OCI-LY7 (cell line): Measurements from ENCODE around the gene CWC27. TPM values are rescaled to one million over a fixed set of nuclear protein-coding genes. Genes with fewer than 3 reads are reported as not detected.

Source experiments
- BruUV-seq: library from RNA; stranded (reverse); fragments of 400-500 nt; replicated peaks from 2 replicates; lab custom pipeline; 2021; lab: Mats Ljungman, UMichigan
- CTCF ChIA-PET: fragments of 300-600 bp; sonication (Branson Sonifier 250); formaldehyde crosslinking; loops from one replicate; lab custom pipeline; 2022; ENCODE audit warnings: antibody characterized with exemption; ENCODE audit not compliant: unreplicated experiment; lab: Charles Lee
- POLR2A ChIA-PET: fragments of 300-600 bp; sonication (Branson Sonifier 250); formaldehyde crosslinking; loops from one replicate; lab custom pipeline; 2022; ENCODE audit warnings: antibody characterized with exemption; lab: Charles Lee
- DNase-seq: peaks from one replicate; pipeline ENCODE4 v3.0.0-alpha.2; 2015; ENCODE audit warnings: low spot score
- H2AFZ ChIP-seq: fragments of 200-600 bp; sonication (generic), shearing (Covaris generic); 2 replicates; pipeline ENCODE4 v1.6.1; 2014; ENCODE audit warnings: mild to moderate bottlenecking, antibody characterized with exemption, low read length, moderate library complexity
- H3K27ac ChIP-seq: fragments of 200-600 bp; sonication (generic); 2 replicates; pipeline ENCODE4 v1.5.1; 2014; ENCODE audit warnings: mixed run types, low read depth, mild to moderate bottlenecking, moderate library complexity, low read length, inconsistent platforms; ENCODE audit not compliant: poor library complexity, severe bottlenecking
- H3K36me3 ChIP-seq: fragments of 200-600 bp; sonication (generic); 2 replicates; pipeline ENCODE4 v1.6.1; 2014; ENCODE audit warnings: mild to moderate bottlenecking, antibody characterized with exemption, low read length, moderate library complexity, mixed read lengths; ENCODE audit not compliant: insufficient read depth
- H3K4me1 ChIP-seq: fragments of 200-600 bp; sonication (generic); 2 replicates; pipeline ENCODE4 v1.5.1; 2014; ENCODE audit warnings: mild to moderate bottlenecking, low read length; ENCODE audit not compliant: insufficient read depth, poor library complexity, severe bottlenecking
- H3K4me2 ChIP-seq: fragments of 200-600 bp; sonication (generic); 2 replicates; pipeline ENCODE4 v1.6.1; 2014; ENCODE audit warnings: mild to moderate bottlenecking, low read length
- H3K4me3 ChIP-seq: fragments of 200-600 bp; sonication (generic); 2 replicates; pipeline ENCODE4 v1.5.1; 2014; ENCODE audit warnings: mild to moderate bottlenecking, low read depth, low read length; ENCODE audit not compliant: poor library complexity, severe bottlenecking
- H3K79me2 ChIP-seq: fragments of 200-600 bp; sonication (generic); 2 replicates; pipeline ENCODE4 v1.6.1; 2016; ENCODE audit warnings: low read depth, mild to moderate bottlenecking, low read length, moderate library complexity, mixed read lengths; ENCODE audit not compliant: insufficient read depth
- H3K9me2 ChIP-seq: fragments of 200-600 bp; sonication (generic); 2 replicates; pipeline ENCODE4 v1.6.1; 2016; ENCODE audit warnings: mild to moderate bottlenecking, low read length, mixed read lengths; ENCODE audit not compliant: insufficient read depth
- H3K9me3 ChIP-seq: fragments of 200-600 bp; sonication (generic); 2 replicates; pipeline ENCODE4 v1.6.1; 2014; ENCODE audit warnings: mild to moderate bottlenecking, mixed run types, low read length, mixed read lengths
- H4K20me1 ChIP-seq: fragments of 200-600 bp; sonication (generic); 2 replicates; pipeline ENCODE4 v1.6.1; 2014; ENCODE audit warnings: mild to moderate bottlenecking, antibody characterized with exemption, low read length, moderate library complexity, mixed read lengths; ENCODE audit not compliant: insufficient read depth
- CTCF ChIP-seq: fragments of 200-600 bp; sonication (generic); conservative IDR thresholded peaks from 2 replicates; pipeline ENCODE4 v1.5.1; 2014; ENCODE audit warnings: mild to moderate bottlenecking, antibody characterized with exemption, low read length, moderate library complexity, mixed read lengths
- EZH2phosphoT487 ChIP-seq: fragments of 200-600 bp; sonication (generic); IDR thresholded peaks from 2 replicates; pipeline ENCODE4 v1.6.1; 2018; ENCODE audit warnings: low read depth, borderline replicate concordance, mild to moderate bottlenecking, mixed run types, antibody characterized with exemption, low read length, moderate library complexity, mixed read lengths
- intact Hi-C: fragments of 100-400 bp; cut with micrococcal nuclease; formaldehyde crosslinking; loops from one replicate; pipeline ENCODE4 v1.10.0; 2022; ENCODE audit not compliant: unreplicated experiment
- total RNA-seq, 2 experiments: library from RNA; depleted of rRNA in 1 of 2; stranded (reverse); fragments of >200 nt in 1 of 2; shearing (Covaris generic) in 1 of 2; gene quantifications; 2 replicates each; pipeline ENCODE4 v1.2.3, GENCODE V29; 2014 to 2022

Gene CWC27
- total RNA-seq, 2 experiments from 2014 or later: 15.4 to 33.1 TPM

GRCh38 chr5:64969578-64969977 is 200.8 kb downstream of the CWC27 start:
- BruUV-seq: no TSS peak

GRCh38 chr5:64971513-64971912 is 202.8 kb downstream of the CWC27 start:
- Histone ChIP-seq H3K27ac (no peak overlapping the region), H3K4me3 (no peak overlapping the region), H3K4me1 (peaks cover 5% of the 10 kb centered on the region), H3K79me2 (no peaks in the 10 kb centered on the region), H2AFZ (no peak overlapping the region), H3K9me2 (no peaks in the 10 kb centered on the region), H3K36me3 (peaks cover 16% of the 10 kb centered on the region), H3K4me2 (no peak overlapping the region), H4K20me1 (no peaks in the 10 kb centered on the region), H3K9me3 (no peaks in the 10 kb centered on the region)
- POLR2A ChIA-PET: interaction anchor here (0.6 kb wide), 1 partner anchor 18 kb away, joined by 3 read pairs; no protein-coding TSS in a partner anchor
- intact Hi-C loops: loop anchor here (5.0 kb wide), 2 partner anchors 131 to 511 kb away; partner anchors contain the start of gene ADAMTS6
- CTCF ChIA-PET: no interaction called here
- peak; percentile 75 for TF ChIP-seq CTCF
- no peak for TF ChIP-seq EZH2phosphoT487
- peak; percentile 54 for DNase-seq
- no TSS peak for BruUV-seq

More at GRCh38 chr5:64969578-64969977, 200.8 kb downstream of the CWC27 start:
- Histone ChIP-seq H3K4me1 (peaks cover 5% of the 10 kb centered on the region), H3K36me3 (peaks cover 9% of the 10 kb centered on the region), H3K4me2 (no peak overlapping the region), H4K20me1 (no peaks in the 10 kb centered on the region), H3K79me2 (no peaks in the 10 kb centered on the region), H3K9me2 (no peaks in the 10 kb centered on the region), H2AFZ (no peak overlapping the region), H3K9me3 (no peaks in the 10 kb centered on the region; the same call in 1 of the 2 replicates), H3K4me3 (no peak overlapping the region), H3K27ac (no peak overlapping the region)
- CTCF ChIA-PET: no interaction called here
- intact Hi-C loops: no loop called here
- POLR2A ChIA-PET: interaction anchor here (0.5 kb wide), 1 partner anchor 27 kb away, joined by 3 read pairs; no protein-coding TSS in a partner anchor
- TF ChIP-seq CTCF (no peak), EZH2phosphoT487 (no peak)
- no peak for DNase-seq

- no peak overlapping the region for H2AFZ ChIP-seq
- BruUV-seq: no TSS peak
- no peak overlapping the region for H3K4me3 ChIP-seq
- ChIA-PET POLR2A (interaction anchor here (0.6 kb wide), 1 partner anchor 18 kb away, joined by 3 read pairs; no protein-coding TSS in a partner anchor), CTCF (no interaction called here)
- H3K9me2 ChIP-seq: no peaks in the 10 kb centered on the region
- intact Hi-C loops: loop anchor here (5.0 kb wide), 2 partner anchors 130 to 510 kb away; partner anchors contain the start of gene ADAMTS6
- H3K9me3 ChIP-seq: no peaks in the 10 kb centered on the region
- no peaks in the 10 kb centered on the region for H4K20me1 ChIP-seq
- H3K4me2 ChIP-seq: no peak overlapping the region
- no peak for TF ChIP-seq EZH2phosphoT487
- TF ChIP-seq CTCF: no peak
- no peak overlapping the region for H3K27ac ChIP-seq
- no peaks in the 10 kb centered on the region for H3K79me2 ChIP-seq
- peaks cover 5% of the 10 kb centered on the region for H3K4me1 ChIP-seq
- H3K36me3 ChIP-seq: peaks cover 16% of the 10 kb centered on the region
- no peak for DNase-seq
Measured at GRCh38 chr5:64971990-64972389, 203.3 kb downstream of the CWC27 start.
